ENCODE measurements around the gene CCNB1IP1.

GRCh38 chr14:20262642-20263128, 70.4 kb downstream of the CCNB1IP1 start:
- TF ChIP-seq POLR2A (IDR thresholded peaks at IDR 0.05) = no peak
- TF ChIP-seq, protein P1, sequence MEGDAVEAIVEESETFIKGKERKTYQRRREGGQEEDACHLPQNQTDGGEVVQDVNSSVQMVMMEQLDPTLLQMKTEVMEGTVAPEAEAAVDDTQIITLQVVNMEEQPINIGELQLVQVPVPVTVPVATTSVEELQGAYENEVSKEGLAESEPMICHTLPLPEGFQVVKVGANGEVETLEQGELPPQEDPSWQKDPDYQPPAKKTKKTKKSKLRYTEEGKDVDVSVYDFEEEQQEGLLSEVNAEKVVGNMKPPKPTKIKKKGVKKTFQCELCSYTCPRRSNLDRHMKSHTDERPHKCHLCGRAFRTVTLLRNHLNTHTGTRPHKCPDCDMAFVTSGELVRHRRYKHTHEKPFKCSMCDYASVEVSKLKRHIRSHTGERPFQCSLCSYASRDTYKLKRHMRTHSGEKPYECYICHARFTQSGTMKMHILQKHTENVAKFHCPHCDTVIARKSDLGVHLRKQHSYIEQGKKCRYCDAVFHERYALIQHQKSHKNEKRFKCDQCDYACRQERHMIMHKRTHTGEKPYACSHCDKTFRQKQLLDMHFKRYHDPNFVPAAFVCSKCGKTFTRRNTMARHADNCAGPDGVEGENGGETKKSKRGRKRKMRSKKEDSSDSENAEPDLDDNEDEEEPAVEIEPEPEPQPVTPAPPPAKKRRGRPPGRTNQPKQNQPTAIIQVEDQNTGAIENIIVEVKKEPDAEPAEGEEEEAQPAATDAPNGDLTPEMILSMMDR (IDR thresholded peaks at IDR 0.05) = no peak

Measured in lower leg skin (tissue), 3 donors.